Subcutaneous adipose tissue (tissue), 4 donors: ENCODE results near the gene RND3. TPM values are rescaled to one million over a fixed set of nuclear protein-coding genes. Genes with fewer than 3 reads are reported as not detected.

Source experiments
- CTCF ChIP-seq: fragments of 450-650 bp; IDR thresholded peaks from one replicate; pipeline ENCODE4 v1.5.1; 2016; ENCODE audit warnings: low read depth, mild to moderate bottlenecking, control low read depth, antibody characterized with exemption, moderate library complexity
- total RNA-seq, 4 donors: library from RNA; depleted of rRNA; stranded (reverse); fragments of >200 nt; gene quantifications; one replicate each; pipeline ENCODE4 v1.1.0, GENCODE V29; 2016

Gene RND3
- total RNA-seq, 4 donors from 2014 or later, result 15.3 to 141 (median 86.9) TPM

GRCh38 chr2:150425121-150425955 is 62.1 kb downstream of the RND3 start:
- no peak for TF ChIP-seq CTCF

GRCh38 chr2:150424406-150424805 is 63.1 kb downstream of the RND3 start:
- no peak for TF ChIP-seq CTCF

- no peak for TF ChIP-seq CTCF
Observed at GRCh38 chr2:150421126-150421651, 66.3 kb downstream of the RND3 start.

GRCh38 chr2:150418916-150419315 is 68.6 kb downstream of the RND3 start:
- TF ChIP-seq CTCF, result no peak
